ENCODE results near the gene DIAPH1. TPM values are rescaled to one million over a fixed set of nuclear protein-coding genes. Genes with fewer than 3 reads are reported as not detected.
A peak's percentile ranks its signal among the peaks of the same experiment; 100 is the strongest.
"Not testable (repeated sequence)": the region's sequence is repeated elsewhere in the genome, so short reads cannot be mapped to it uniquely, and the experiment has no call there.

DIAPH1 gene
- total RNA-seq, 1 donor from 2014 or later: 118 TPM

DNA sequence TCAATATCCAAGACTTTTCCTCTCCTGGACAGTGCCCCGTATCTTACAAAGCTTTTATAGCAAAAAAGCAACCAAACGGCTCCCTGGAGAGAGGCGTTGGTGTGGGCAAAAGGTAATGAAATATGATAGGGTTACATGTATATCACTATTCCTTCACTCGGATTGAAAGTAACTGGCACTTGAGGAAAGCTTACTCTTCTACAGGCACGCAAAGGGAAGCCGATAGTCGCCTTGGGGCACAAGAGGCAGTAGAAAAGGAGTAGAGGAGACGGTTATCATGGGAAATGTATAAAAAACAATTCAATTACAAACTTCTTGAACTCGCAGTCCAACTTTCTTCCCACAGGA lies 1.1 kb downstream of the DIAPH1 start:
- no peaks in the 10 kb centered on the region for H3K27me3 ChIP-seq (ENCODE audit: low read depth)
- peaks cover 30% of the 10 kb centered on the region for H3K36me3 ChIP-seq
- TF ChIP-seq, protein P1, sequence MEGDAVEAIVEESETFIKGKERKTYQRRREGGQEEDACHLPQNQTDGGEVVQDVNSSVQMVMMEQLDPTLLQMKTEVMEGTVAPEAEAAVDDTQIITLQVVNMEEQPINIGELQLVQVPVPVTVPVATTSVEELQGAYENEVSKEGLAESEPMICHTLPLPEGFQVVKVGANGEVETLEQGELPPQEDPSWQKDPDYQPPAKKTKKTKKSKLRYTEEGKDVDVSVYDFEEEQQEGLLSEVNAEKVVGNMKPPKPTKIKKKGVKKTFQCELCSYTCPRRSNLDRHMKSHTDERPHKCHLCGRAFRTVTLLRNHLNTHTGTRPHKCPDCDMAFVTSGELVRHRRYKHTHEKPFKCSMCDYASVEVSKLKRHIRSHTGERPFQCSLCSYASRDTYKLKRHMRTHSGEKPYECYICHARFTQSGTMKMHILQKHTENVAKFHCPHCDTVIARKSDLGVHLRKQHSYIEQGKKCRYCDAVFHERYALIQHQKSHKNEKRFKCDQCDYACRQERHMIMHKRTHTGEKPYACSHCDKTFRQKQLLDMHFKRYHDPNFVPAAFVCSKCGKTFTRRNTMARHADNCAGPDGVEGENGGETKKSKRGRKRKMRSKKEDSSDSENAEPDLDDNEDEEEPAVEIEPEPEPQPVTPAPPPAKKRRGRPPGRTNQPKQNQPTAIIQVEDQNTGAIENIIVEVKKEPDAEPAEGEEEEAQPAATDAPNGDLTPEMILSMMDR (IDR thresholded peaks at IDR 0.05): no peak
- H3K27ac ChIP-seq: peak overlapping the region; percentile 96
- peak overlapping the region; percentile 89 for H3K4me3 ChIP-seq
- intact Hi-C loops (cut with DNase I): no loop called here
- peak in 1 of 2 donors; percentile 0 for ATAC-seq
- H3K9me3 ChIP-seq: no peaks in the 10 kb centered on the region
- no peak for DNase-seq
- peaks cover 30% of the 10 kb centered on the region for H3K4me1 ChIP-seq

DNA sequence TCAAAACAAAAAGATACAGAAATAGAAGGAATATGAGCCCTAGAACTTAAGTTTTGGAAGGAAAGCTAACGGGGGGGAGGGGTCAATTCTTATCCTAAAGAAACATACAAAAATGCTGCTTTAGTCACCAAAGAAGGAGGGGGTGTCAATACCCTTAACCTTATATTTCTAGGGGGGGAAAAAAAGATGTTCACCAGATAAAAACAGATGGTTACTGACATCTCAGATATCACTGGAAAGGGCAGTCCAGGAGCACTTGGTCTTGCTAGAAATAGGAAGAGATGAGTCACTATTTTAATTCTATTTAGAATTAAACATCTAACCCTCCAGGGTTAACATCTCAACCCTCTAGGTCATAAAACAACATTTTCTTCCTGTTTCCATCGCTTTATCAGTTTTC lies 1.7 kb downstream of the DIAPH1 start:
- H3K27me3 ChIP-seq (ENCODE audit: low read depth): no peaks in the 10 kb centered on the region
- peak overlapping the region; percentile 96 for H3K27ac ChIP-seq
- DNase-seq (no peak), ATAC-seq (no peak)
- H3K4me1 ChIP-seq: peaks cover 30% of the 10 kb centered on the region
- peak overlapping the region; percentile 89 for H3K4me3 ChIP-seq
- no peaks in the 10 kb centered on the region for H3K9me3 ChIP-seq
- H3K36me3 ChIP-seq: peaks cover 25% of the 10 kb centered on the region
- TF ChIP-seq, protein P1 (IDR thresholded peaks at IDR 0.05): no peak
- intact Hi-C loops (cut with DNase I): no loop called here

DNA sequence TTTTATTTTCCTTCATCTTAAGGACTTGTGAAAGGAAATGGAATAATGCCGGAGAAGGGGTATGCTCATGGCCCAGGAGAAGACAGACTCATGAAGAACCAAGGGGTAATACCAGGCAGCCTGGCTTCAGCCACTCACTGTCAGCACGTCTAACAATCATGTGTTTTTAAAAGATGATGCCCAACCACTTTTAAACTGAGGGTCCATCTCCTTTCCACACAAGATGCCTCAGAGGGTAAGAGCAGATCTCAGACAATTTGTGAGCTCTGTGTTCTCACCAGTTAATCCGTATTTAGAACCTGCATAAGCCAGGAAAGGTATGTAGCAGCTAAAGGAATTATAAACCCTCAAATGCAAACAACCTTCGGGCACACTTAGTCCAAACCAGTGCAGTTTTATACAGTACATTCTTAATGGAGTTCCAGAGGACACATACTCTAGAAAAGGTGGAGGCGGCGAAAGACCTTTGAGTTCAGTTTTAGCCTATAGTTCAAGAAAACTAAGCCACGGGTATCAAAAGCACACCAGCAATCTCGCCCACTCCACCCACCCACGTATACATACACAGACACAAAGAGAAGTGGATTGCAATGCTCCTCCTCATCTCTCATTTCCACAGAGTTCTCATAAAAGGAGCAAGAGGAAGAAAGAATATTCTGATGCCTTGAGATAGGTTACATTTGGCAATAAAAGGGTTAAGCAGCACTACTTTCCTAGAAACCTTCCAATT lies 2.6 kb downstream of the DIAPH1 start:
- Histone ChIP-seq H3K36me3 (peaks cover 15% of the 10 kb centered on the region), H3K9me3 (no peaks in the 10 kb centered on the region), H3K27me3 (ENCODE audit: low read depth) (no peaks in the 10 kb centered on the region), H3K27ac (peak overlapping the region; percentile 96), H3K4me3 (peak overlapping the region; percentile 89), H3K4me1 (peaks cover 40% of the 10 kb centered on the region)
- TF ChIP-seq, protein P1 (IDR thresholded peaks at IDR 0.05): no peak
- intact Hi-C loops (cut with DNase I): no loop called here
- no peak for ATAC-seq
- DNase-seq: no peak

DNA sequence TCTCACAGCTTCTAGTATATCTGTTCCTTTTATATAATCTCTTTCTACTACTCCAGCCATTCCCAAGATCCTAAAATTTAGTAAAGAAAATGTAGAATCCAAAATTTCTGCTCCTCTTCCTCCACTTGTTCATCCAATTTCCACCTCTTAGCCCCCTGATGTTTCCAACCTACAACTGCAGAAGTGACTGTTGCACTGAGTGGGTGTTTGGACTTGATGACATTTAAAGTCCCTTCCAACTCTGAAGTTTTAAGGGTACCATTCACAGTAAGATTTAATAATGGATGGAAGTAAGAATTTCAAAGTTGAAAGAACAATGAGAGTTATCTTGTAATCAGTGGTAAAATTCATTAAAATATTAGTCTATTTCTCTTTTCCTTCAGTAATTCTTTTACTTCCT lies 5.5 kb downstream of the DIAPH1 start:
- H3K4me3 ChIP-seq: no peak overlapping the region
- H3K27ac ChIP-seq: no peak overlapping the region
- intact Hi-C loops (cut with DNase I): no loop called here
- TF ChIP-seq, protein P1 (IDR thresholded peaks at IDR 0.05): no peak
- DNase-seq (no peak), ATAC-seq (no peak)
- H3K9me3 ChIP-seq: no peaks in the 10 kb centered on the region
- no peaks in the 10 kb centered on the region for H3K36me3 ChIP-seq
- H3K27me3 ChIP-seq (ENCODE audit: low read depth): no peaks in the 10 kb centered on the region
- peaks cover 64% of the 10 kb centered on the region for H3K4me1 ChIP-seq

DNA sequence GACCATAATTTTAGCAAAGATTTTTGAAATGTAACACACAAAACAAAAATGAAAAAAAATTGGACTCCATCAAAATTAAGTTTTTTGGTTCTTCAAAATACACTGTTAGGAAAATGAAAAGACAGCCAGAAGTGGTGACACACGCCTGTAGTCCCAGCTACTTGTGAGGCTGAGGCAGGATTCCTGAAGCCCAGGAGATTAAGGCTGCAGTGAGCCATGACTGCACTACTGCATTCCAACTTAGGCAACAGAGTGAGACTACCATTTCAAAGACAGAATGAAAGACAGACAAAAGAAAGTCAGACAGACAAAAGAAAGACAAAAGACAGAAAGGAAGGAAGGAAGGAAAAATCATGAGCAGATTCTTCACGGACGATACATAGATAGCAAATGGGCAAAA lies 7.5 kb downstream of the DIAPH1 start:
- H3K27me3 ChIP-seq (ENCODE audit: low read depth): no peaks in the 10 kb centered on the region
- TF ChIP-seq, protein P1 (IDR thresholded peaks at IDR 0.05): no peak
- H3K27ac ChIP-seq: no peak overlapping the region
- no peak for DNase-seq
- H3K36me3 ChIP-seq: no peaks in the 10 kb centered on the region
- H3K4me1 ChIP-seq: peaks cover 72% of the 10 kb centered on the region
- no peaks in the 10 kb centered on the region for H3K9me3 ChIP-seq
- intact Hi-C loops (cut with DNase I): no loop called here
- H3K4me3 ChIP-seq: no peak overlapping the region
- ATAC-seq: no peak

DNA sequence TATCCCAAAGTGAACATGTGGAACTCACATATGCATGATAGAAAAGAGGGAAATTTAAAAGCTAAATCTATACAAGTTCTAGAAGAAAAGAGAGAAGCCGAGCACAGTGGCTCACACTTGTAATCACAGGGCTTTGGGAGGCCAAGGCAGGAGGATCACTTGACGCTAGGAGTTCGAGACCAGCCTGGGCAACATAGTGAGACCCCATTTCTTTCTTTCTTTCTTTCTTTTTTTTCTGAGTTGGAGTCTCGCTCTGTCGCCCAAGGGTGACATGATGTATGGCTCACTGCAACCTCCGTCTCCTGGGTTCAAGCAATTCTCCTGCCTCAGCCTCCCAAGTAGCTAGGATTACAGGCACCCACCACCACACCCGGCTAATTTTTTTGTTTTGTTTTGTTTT lies 8.9 kb downstream of the DIAPH1 start:
- not testable (repeated sequence) for H3K27ac ChIP-seq, H3K9me3 ChIP-seq

More for the DNA sequence above, 8.9 kb downstream of the DIAPH1 start:
- intact Hi-C loops (cut with DNase I); H3K36me3 ChIP-seq; DNase-seq; H3K4me3 ChIP-seq; H3K27me3 ChIP-seq (ENCODE audit: low read depth); ATAC-seq: not testable (repeated sequence)
- peaks cover 75% of the 10 kb centered on the region for H3K4me1 ChIP-seq

All from lower lobe of right lung (tissue), 2 donors.